Liver (tissue), 9 donors: ENCODE measurements around the gene PBOV1. TPM values are rescaled to one million over a fixed set of nuclear protein-coding genes. Genes with fewer than 3 reads are reported as not detected.

Experiments
- DNase-seq: peaks from one replicate; pipeline ENCODE4 v3.0.0-alpha.2; 2017; ENCODE audit warnings: low spot score
- H3K27ac ChIP-seq, 2 donors: one replicate each; pipeline ENCODE4 v1.7.0; 2013; ENCODE audit warnings: inconsistent platforms in 2 of 2, low read length in 2 of 2, control low read depth in 1 of 2, low read depth in 1 of 2, mild to moderate bottlenecking in 1 of 2
- H3K27me3 ChIP-seq, 4 donors: one replicate each; pipeline versions ENCODE4 v1.6.1 to v1.7.0; 2013; ENCODE audit warnings: low read length in 3 of 4, inconsistent platforms in 1 of 4, mild to moderate bottlenecking in 1 of 4, moderate library complexity in 1 of 4; ENCODE audit not compliant: control insufficient read depth in 4 of 4, insufficient read depth in 4 of 4
- H3K36me3 ChIP-seq, 4 donors: one replicate each; pipeline versions ENCODE4 v1.6.1 to v1.7.0; 2013; ENCODE audit warnings: low read length in 3 of 4, mild to moderate bottlenecking in 3 of 4, low read depth in 1 of 4, moderate library complexity in 1 of 4; ENCODE audit not compliant: control insufficient read depth in 4 of 4, insufficient read depth in 3 of 4
- H3K4me1 ChIP-seq, 4 donors: one replicate each; pipeline versions ENCODE4 v1.6.1 to v1.7.0; 2013; ENCODE audit warnings: low read length in 3 of 4, mild to moderate bottlenecking in 3 of 4, moderate library complexity in 1 of 4; ENCODE audit not compliant: control insufficient read depth in 4 of 4, insufficient read depth in 4 of 4
- H3K4me3 ChIP-seq, 3 donors: one replicate each; pipeline versions ENCODE4 v1.6.1 to v1.7.0; 2013; ENCODE audit warnings: low read length in 3 of 3, control low read depth in 1 of 3, low read depth in 1 of 3, mild to moderate bottlenecking in 1 of 3
- H3K9ac ChIP-seq, 2 donors: one replicate each; pipeline ENCODE4 v1.7.0; 2013; ENCODE audit warnings: low read length in 2 of 2, mild to moderate bottlenecking in 2 of 2, moderate library complexity in 2 of 2, control low read depth in 1 of 2, low read depth in 1 of 2
- H3K9me3 ChIP-seq, 4 donors: one replicate each; pipeline versions ENCODE4 v1.6.1 to v1.7.0; 2013; ENCODE audit warnings: low read length in 3 of 4; ENCODE audit not compliant: control insufficient read depth in 4 of 4
- EGR1 ChIP-seq, 2 donors: IDR thresholded peaks; 2 replicates each; pipeline ENCODE4 v1.6.1; 2016 to 2018; ENCODE audit warnings: antibody characterized with exemption in 2 of 2, low read depth in 2 of 2
- FOXA1 ChIP-seq: IDR thresholded peaks from 2 replicates; pipeline ENCODE4 v1.6.1; 2016; ENCODE audit warnings: antibody characterized with exemption
- FOXA2 ChIP-seq: IDR thresholded peaks from 2 replicates; pipeline ENCODE4 v1.6.1; 2016; ENCODE audit warnings: antibody characterized with exemption
- GABPA ChIP-seq, 2 donors: IDR thresholded peaks in 1 of 2; conservative IDR thresholded peaks in 1 of 2; 2 replicates each; pipeline ENCODE4 v1.6.1; 2016; ENCODE audit warnings: antibody characterized with exemption in 2 of 2, mild to moderate bottlenecking in 1 of 2, moderate library complexity in 1 of 2
- HNF4G ChIP-seq: IDR thresholded peaks from 2 replicates; pipeline ENCODE4 v1.6.1; 2016; ENCODE audit warnings: antibody characterized with exemption
- NR2F2 ChIP-seq: IDR thresholded peaks from 2 replicates; pipeline ENCODE4 v1.6.1; 2016; ENCODE audit warnings: antibody characterized with exemption
- RAD21 ChIP-seq, 2 donors: IDR thresholded peaks; 2 replicates each; pipeline ENCODE4 v1.6.1; 2016; ENCODE audit warnings: antibody characterized with exemption in 2 of 2, mild to moderate bottlenecking in 2 of 2
- RXRA ChIP-seq, 2 donors: IDR thresholded peaks; 2 replicates each; pipeline ENCODE4 v1.6.1; 2017 to 2018; ENCODE audit warnings: antibody characterized with exemption in 2 of 2, mild to moderate bottlenecking in 1 of 2
- SP1 ChIP-seq: IDR thresholded peaks from 2 replicates; pipeline ENCODE4 v1.6.1; 2018; ENCODE audit warnings: antibody characterized with exemption, mild to moderate bottlenecking
- TAF1 ChIP-seq: conservative IDR thresholded peaks from 2 replicates; pipeline ENCODE4 v1.6.1; 2016; ENCODE audit warnings: antibody characterized with exemption, mild to moderate bottlenecking
- WGBS: extraction: QIAGEN DNeasy Blood & Tissue Kit; methylation state at CpG from one replicate; pipeline ENCODE4 v1.1.7; 2013; 5-methylcytosine and 5-hydroxymethylcytosine counted together
- polyA plus RNA-seq, 2 donors: library from polyadenylated mRNA; stranded (reverse) in 1 of 2; unstranded in 1 of 2; fragments of 200-250 nt in 1 of 2; fragments of >200 nt in 1 of 2; fragmentation: Nextera tagmentation in 1 of 2; extraction: Ambion mirVana in 1 of 2; gene quantifications; one replicate each; pipeline versions ENCODE4 v1.2.1 to v1.2.3, GENCODE V29; 2013 to 2015
- total RNA-seq, 2 donors: library from RNA; depleted of rRNA; stranded (reverse); fragments of >200 nt; gene quantifications; one replicate each; pipeline ENCODE4 v1.2.3, GENCODE V29; 2014
- TF ChIP-seq, protein P1 (sequence below): IDR thresholded peaks from 2 replicates; pipeline ENCODE4 v1.6.1; 2016; ENCODE audit warnings: antibody characterized with exemption
- TF ChIP-seq, protein P2 (sequence below): IDR thresholded peaks from 2 replicates; pipeline ENCODE4 v1.6.1; 2016; ENCODE audit warnings: antibody characterized with exemption
- TF ChIP-seq, protein P3 (sequence below): IDR thresholded peaks from 2 replicates; pipeline ENCODE4 v1.6.1; 2016; ENCODE audit warnings: antibody characterized with exemption, mild to moderate bottlenecking
- donor health status: healthy.
- donor health status: healthy.
- donor health status: healthy.
- donor health status: healthy.
- donor health status: healthy.

Gene PBOV1
- total and polyA plus RNA-seq, 4 donors: not detected

DNA sequence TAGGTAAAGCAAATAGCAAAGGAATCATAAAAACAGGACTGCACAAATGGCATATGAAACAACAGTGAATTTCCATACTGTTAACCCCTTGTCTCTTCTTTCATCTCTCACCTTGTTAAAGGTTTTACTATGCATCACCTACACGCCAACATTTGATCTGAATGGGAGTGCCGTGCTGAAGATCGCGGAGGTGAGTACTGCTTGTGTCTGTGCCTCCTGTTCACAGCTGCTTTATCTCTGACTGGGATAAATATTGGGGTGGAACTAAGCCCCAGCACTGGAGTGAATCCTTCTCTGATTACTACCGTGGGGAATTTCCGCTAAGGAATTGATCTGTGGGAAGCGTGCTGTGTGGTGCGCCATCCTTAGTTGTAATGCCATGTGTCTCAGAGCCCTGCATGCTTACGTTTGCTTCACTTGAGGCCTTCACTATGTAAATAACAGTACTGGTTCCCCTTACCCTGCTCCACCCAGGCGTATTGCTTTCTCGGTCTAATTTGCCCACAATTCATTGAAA is 11.4 kb upstream of the PBOV1 start:
- H3K4me1 ChIP-seq: peaks cover 0 to 4% (median 0%) of the 10 kb centered on the region in 4 donors
- no peaks in the 10 kb centered on the region for H3K27me3 ChIP-seq
- H3K36me3 ChIP-seq: no peaks in the 10 kb centered on the region
- H3K27ac ChIP-seq: no peak overlapping the region
- no peak overlapping the region for H3K4me3 ChIP-seq
- no peaks in the 10 kb centered on the region for H3K9me3 ChIP-seq
- no peak for DNase-seq
- no peak overlapping the region for H3K9ac ChIP-seq
- TF ChIP-seq RAD21 (IDR thresholded peaks at IDR 0.05): no peak
- TF ChIP-seq EGR1 (IDR thresholded peaks at IDR 0.05; ENCODE audit: low read depth in 2 of 2): no peak
- no peak for TF ChIP-seq TAF1
- TF ChIP-seq SP1: no peak
- no peak for TF ChIP-seq FOXA1
- TF ChIP-seq, protein P1, sequence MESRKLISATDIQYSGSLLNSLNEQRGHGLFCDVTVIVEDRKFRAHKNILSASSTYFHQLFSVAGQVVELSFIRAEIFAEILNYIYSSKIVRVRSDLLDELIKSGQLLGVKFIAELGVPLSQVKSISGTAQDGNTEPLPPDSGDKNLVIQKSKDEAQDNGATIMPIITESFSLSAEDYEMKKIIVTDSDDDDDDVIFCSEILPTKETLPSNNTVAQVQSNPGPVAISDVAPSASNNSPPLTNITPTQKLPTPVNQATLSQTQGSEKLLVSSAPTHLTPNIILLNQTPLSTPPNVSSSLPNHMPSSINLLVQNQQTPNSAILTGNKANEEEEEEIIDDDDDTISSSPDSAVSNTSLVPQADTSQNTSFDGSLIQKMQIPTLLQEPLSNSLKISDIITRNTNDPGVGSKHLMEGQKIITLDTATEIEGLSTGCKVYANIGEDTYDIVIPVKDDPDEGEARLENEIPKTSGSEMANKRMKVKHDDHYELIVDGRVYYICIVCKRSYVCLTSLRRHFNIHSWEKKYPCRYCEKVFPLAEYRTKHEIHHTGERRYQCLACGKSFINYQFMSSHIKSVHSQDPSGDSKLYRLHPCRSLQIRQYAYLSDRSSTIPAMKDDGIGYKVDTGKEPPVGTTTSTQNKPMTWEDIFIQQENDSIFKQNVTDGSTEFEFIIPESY: no peak
- TF ChIP-seq FOXA2: no peak
- TF ChIP-seq, protein P2, sequence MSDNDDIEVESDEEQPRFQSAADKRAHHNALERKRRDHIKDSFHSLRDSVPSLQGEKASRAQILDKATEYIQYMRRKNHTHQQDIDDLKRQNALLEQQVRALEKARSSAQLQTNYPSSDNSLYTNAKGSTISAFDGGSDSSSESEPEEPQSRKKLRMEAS: no peak
- 93% methylated on average over 11 of the region's 11 CpGs for WGBS

DNA sequence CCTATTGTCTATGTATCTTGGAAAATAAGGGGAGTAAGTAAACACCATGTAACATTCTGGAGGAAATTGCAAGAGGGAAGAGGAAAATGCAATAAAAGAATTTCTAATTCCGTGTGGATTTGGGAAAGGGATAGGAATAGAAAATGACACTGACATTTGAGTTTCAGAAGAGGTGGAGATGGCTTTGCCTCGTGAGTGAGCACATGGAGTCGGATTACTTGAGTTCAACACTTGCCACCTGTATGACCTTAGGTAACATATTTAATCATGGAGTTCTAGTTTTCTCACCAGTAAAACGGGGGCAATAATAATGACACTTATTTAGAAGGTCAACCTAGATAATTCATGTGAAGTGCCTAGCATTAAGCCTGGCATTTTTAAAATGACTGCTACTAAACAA is 10.8 kb upstream of the PBOV1 start:
- Histone ChIP-seq H3K27me3 (no peaks in the 10 kb centered on the region), H3K9me3 (no peaks in the 10 kb centered on the region), H3K27ac (no peak overlapping the region), H3K9ac (no peak overlapping the region), H3K36me3 (no peaks in the 10 kb centered on the region), H3K4me3 (no peak overlapping the region), H3K4me1 (peaks cover 0 to 4% (median 0%) of the 10 kb centered on the region in 4 donors)
- DNase-seq: no peak
- WGBS: 76% methylated on average over 4 of the region's 4 CpGs
- TF ChIP-seq GABPA (IDR thresholded peaks at IDR 0.05 in 1 of 2, conservative IDR thresholded peaks at IDR 0.05 in 1 of 2) (no peak), RXRA (IDR thresholded peaks at IDR 0.05) (no peak), HNF4G (no peak), NR2F2 (no peak)
- TF ChIP-seq, protein P2: no peak
- TF ChIP-seq, protein P3, sequence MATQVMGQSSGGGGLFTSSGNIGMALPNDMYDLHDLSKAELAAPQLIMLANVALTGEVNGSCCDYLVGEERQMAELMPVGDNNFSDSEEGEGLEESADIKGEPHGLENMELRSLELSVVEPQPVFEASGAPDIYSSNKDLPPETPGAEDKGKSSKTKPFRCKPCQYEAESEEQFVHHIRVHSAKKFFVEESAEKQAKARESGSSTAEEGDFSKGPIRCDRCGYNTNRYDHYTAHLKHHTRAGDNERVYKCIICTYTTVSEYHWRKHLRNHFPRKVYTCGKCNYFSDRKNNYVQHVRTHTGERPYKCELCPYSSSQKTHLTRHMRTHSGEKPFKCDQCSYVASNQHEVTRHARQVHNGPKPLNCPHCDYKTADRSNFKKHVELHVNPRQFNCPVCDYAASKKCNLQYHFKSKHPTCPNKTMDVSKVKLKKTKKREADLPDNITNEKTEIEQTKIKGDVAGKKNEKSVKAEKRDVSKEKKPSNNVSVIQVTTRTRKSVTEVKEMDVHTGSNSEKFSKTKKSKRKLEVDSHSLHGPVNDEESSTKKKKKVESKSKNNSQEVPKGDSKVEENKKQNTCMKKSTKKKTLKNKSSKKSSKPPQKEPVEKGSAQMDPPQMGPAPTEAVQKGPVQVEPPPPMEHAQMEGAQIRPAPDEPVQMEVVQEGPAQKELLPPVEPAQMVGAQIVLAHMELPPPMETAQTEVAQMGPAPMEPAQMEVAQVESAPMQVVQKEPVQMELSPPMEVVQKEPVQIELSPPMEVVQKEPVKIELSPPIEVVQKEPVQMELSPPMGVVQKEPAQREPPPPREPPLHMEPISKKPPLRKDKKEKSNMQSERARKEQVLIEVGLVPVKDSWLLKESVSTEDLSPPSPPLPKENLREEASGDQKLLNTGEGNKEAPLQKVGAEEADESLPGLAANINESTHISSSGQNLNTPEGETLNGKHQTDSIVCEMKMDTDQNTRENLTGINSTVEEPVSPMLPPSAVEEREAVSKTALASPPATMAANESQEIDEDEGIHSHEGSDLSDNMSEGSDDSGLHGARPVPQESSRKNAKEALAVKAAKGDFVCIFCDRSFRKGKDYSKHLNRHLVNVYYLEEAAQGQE: no peak
